NCI-H1436 (cell line): Measurements from ENCODE around the gene PLAAT1.

Experiments used
- DNase-seq: peaks from one replicate; lab custom pipeline; 2025; lab: John Stamatoyannopoulos, UW

Gene PLAAT1

DNA sequence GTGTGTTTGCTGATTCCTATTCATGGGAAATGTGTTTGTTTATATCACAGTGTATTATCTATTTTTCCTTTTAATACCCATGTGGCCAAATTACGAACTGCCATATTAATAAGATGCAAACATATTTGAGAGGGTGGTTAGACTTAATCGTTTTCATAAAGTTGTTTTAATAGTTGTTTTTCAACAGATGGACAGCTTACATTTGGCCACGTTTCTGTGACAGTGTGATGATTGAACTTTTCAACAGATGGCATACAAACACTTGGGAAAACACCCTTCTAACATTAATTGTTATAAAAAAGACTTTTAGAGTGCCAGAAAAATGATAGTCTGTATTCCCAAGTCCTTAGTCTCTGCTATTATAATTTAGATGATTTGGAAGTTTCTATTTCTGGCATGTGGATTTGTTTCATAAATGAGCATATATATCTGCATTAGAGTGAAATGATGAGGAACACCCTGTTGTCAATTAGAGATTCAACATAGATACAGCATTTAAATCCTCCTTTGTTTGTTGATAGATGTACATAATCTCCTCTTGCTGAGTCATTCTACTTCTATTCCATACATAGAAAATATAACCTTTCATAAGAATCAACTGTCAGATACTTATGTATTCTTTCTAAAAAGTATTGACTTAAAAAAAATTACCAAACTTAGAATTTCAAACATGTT is 13.1 kb downstream of the PLAAT1 start:
- no peak for DNase-seq

DNA sequence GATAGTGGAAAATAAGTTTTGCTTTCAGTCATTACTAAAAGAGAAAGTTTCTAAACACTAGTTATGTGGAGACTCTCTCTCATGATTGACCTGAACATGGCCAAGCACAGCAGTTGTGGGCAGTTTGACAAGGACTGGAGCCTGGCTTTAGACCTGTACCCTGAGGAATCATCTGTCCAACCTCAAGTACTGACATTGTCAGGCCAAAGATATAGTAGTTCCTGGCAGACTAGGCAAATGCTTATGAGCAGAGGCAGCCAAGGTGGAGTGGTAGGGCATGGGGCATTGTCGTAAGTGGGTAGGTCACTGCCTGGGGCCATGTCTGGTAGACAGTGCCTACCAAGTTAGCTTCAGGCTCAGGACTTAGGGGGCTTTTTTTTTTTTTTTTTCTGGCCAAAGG is 20.9 kb downstream of the PLAAT1 start:
- no peak for DNase-seq

DNA sequence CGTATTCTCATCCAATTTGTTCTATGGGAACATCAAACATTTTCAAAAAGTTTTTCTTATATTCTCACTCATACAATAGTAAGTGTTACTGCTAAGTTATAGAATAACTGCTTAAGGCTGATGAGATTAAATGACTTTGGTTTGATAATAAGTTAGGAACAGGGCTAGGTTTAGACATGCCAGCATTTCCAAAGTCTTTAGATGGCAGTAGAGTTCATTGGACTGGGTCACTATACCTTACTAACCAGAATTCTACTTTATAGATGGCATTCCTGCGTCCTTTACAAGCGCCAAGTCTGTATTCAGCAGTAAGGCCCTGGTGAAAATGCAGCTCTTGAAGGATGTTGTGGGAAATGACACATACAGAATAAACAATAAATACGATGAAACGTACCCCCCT is 21.7 kb downstream of the PLAAT1 start:
- DNase-seq: no peak

DNA sequence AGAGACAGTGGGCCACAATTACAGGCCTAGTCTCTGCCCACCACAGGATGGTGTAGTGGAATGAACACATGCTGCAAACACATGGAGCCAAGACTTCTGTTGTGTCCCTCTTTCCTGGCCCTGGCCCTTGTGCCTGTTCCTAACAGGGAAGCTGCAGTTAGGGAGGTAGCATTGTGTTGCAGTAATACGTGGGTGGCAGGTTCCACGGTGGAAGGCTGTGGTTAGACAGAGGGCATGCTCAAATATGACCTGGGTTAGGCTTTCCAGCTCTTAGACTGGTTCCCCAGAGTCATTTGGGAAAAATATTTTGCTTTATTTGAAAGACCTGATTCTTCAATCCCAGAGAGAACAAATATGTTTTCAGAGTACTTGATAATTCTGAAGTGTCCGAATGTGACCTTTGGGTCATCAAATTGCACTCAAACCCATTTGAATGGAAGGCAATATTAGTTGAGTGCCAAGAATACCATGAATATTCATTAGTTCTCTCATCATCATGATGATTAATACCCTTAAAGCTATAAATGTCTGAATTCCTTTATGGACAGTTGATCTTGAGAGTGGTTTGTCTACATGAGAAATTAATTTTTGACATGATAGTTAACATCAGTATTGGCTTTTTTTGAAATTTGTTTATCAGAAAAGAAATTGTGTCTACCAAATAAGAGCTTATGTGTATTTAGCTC is 28.5 kb downstream of the PLAAT1 start:
- DNase-seq: no peak

DNA sequence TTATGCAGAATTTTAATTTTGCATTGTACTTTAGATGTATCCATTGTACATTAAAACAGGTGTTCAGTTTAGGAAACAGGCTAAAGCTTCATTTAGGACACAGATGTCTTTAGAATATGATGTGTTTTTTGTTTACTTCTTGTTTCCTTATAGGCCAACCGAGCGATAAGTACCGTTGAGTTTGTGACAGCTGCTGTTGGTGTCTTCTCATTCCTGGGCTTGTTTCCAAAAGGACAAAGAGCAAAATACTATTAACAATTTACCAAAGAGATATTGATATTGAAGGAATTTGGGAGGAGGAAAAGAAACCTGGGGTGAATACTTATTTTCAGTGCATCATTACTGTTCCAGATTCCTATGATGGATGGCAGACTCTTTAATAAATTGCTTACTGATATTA is 29.4 kb downstream of the PLAAT1 start:
- no peak for DNase-seq

DNA sequence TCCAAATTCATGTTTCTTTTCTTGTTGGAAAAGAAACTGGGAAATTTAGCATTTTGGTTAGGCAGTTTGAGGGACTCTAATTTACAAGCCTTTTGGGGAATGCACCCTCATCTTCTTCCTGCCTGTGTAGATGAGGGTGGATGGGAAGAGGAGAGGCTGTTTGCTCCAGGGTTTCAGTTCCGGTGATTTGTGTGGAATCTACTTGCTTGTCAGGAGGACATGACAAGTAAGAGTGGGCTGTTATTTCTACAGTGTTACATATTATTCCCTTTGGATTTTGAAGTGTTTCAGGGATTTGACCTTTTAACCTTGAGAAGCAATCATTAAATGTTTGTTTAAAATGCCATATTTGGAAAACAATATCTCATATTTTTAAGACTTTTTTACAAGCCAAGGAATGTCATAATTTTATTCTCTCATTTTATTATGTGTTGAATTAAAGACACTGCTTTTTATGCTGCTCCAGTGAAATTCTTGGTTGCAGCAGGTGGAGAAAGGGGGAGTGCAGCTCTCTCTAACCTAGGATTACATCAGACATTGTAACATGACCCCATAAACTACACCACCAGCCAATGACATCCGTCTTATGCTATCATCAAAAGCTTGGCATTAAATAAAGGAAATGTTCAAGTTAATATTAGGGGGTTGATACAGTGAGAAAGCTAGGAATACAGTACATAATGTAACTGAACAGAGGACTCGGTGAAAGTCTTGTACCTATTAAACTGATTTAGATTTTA is 30.2 kb downstream of the PLAAT1 start:
- DNase-seq: no peak

DNA sequence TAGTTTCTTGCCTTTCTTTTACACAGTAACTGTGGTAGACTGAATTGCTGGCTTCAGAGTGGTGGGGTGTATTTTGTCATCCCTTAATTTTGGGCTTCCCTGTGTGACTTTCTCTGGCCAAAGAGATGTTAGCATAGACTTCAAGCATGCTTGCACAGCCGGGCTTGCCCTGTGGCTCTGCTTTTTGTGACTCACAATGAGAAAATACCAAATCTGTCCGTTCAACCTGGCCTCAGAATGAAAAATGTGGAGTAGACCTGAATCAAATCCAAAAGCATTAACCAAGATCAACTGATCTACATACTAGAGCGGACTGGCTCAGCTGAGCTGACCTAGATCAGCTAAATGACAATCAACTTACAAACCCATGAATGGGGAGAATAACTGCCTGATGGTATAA is 51.4 kb downstream of the PLAAT1 start:
- no peak for DNase-seq

DNA sequence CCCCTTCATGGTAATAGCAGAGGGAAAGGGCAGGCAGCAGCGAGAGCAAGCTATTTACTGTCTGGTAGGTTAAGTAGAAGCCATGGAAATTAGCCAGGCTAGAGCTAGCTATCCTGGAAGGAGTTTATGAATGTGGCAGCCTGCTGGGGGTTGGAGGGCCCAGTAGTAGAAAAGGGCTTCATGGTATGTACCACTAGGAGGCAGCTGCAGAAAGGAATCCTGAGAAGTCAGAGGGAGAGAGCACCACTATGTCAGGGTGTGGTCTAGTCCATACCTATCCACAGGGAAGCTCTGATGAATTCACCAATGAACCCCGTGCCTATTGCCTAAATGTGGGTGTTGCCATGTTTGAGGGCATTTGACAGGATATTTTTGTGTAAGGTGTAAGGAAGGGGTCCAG is 55.0 kb downstream of the PLAAT1 start:
- DNase-seq: no peak

DNA sequence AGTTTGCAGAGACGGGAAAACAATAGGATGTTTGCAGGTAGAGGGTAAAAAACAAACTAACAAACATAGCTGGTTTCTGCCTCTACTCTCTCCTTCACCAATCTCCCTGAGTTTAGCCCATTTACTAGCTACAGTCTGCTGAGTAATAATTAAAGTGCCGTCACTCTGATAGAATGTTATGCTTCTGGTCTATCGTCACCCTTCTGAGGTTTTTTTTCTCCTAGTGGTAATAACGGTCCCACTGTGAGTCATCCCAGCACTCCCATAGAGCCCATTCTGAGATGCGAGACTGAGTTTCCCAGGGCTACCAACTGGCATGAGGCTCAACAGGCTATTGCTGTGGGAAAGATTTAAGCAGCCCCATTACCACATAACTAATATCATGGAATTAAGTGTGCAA is 56.4 kb downstream of the PLAAT1 start:
- no peak for DNase-seq

DNA sequence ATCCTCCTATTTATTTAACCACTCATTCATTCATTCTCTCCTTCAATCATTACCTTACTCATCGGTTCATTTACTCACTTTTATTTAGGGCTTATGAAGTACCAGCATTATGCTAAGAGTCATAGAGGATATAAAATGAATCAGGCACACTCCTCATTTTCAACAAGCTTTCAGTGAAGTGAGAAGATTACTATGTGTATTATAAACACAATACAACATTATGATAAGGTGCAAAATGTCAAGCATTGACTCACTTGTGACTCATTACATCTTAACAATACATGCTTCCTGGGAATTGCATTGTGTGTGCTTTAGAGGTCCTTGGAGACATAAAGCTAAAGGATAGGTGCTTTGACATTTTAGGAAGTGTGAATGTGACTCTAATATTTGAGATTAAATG is 60.4 kb downstream of the PLAAT1 start:
- DNase-seq: peak; percentile 8

DNA sequence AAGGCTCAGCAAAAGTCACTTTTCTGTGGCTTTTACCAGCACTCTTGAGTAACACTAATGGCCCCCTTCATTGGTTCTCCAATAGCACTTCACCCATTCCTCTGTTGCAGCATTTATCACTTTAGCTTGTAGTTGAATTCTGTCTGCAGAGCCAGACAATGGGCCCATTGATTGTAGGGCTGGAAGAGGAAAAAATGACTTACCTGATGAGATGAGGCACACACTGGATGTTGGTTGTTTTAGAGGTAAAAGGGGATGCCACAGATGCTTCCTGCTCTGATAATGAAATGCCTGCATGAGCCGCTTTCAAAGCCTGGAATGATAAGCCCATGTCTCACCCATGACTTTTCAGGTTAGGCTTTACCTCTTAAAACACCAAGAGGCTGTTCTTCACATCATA is 64.3 kb downstream of the PLAAT1 start:
- no peak for DNase-seq

DNA sequence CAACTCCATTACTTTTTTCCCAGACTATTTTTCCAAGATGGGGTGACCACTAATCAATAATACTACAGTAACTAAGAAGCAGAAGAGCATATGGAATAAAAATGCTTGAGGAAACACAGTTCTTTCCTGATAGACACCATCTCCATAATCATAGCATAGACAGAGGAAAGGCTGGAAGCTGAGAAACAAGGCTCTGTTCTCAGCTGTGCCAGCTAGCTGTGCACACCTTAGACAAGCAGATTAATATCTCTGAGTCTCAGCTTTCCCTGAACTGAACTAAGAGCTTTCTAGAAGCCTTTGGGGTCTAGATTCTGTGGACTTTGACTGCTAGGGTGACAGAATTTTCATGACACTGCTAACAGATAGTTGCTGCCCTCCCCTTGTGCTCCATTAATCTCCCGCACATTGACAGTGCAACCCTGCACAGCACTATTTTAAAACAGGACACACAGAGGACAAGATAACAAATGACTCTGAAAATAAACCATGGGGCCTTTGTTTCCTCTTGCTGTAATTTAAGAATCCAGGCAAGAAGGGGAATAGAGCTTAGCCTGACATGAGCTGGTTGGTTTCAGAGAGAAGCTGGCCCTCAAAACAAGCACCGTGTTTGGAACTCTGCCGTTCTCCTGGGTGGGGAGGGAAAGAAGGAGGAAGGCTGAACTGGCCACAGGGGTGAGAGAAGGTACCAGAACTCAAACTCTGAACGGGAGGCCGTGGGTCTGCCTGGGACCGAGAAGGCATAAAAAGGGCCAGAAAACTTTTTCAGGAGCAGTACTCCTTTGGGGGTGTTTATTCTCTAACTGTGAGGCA is 70.1 kb downstream of the PLAAT1 start:
- no peak for DNase-seq

DNA sequence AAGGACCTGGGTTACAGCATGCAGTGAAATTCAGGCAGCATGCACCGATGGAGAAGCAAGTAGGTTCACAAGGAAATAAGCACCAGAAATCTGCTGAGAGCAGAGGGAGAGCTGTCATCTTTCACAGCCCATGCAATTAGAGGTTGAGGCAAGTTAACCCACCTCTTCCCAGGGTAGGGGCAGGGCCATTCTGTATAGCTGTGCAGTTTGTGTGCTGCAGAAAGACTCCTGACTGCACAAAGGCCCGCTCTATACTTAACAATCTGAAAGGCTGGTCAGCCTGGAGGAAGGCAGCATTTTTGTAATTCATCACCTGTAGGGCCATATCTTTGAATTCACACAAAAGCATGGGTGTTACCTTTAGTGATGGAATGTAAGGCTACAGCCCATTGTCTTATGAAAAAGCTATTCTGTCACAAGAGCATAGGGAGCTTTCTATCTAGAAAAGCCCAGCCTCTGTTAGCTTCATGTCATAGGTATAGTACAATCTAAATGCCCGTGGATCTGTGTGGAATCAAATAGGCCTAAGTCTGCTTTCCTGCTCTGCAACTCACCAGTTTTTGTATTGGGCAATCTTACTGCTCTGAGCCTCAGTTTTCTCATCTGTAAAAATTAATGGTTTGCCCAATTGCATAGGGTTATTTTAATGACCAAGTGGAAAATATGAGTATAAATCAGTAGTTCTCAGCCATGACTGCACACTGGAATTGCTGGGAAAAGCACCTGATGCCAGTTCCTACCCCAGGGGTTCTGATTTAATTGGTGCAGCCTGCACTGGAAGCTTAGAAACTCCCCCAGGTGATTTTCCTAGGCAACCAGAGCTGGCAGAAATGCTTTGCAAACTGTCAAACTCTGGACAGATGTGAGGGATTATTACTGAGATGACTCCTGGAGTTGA is 72.3 kb downstream of the PLAAT1 start:
- DNase-seq: no peak

DNA sequence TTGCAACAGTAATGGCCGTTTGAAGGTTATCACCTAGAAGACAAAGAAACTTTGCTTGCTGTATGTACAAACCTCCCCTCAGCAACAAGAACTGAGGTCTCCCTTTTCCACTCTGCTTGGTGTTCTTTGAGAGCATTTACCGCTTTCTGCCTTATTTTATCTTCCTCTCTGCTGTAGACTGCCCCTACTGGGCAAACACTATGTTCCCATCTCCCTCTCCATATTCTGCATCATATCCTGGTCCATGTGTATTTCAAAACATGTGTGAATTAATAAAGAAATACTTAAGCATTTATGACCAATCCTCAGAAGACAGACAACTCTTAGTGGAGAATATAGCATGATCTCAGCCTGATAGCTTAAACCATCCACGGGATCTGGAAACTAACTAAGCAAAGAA is 73.1 kb downstream of the PLAAT1 start:
- DNase-seq: no peak

DNA sequence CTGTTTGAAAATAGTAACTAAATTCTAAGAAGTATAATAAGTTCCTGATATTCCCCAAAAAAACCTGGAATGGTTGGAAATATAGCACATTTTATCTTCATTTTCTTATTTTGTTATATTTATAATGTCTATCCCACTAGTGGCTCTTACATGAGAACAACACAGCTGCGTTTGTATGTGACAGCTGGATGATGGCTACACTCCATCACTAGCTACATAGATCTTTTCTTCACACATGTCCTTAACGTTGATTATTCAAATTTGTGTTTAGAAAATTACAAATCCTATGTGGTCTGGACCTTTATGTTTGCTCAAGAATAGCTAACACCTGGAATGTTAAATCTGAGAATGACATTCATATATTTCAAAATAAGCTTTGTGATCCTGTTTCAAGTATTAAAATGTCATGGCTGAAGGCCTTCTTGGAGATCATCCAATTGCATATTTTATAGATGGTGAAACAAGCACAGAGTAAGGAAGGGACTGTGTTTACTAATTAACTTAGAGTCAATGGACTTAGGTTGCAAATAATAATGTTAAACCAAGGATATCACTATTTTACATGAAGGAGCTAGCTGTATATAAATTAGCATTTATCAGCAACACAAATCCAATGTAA is 76.8 kb downstream of the PLAAT1 start:
- no peak for DNase-seq
